ENCODE results near the gene RPRD1B. TPM values are rescaled to one million over a fixed set of nuclear protein-coding genes. Genes with fewer than 3 reads are reported as not detected.
A peak's percentile ranks its signal among the peaks of the same experiment; 100 is the strongest.

Gene RPRD1B
- total RNA-seq, 4 donors from 2014 or later: 44.5 to 55.4 (median 52.4) TPM

- peak in 1 of 3 donors; percentile 82 for DNase-seq
- no peaks in the 10 kb centered on the region for H3K27me3 ChIP-seq
- H3K27ac ChIP-seq: peak overlapping the region; percentile 14 to 86 (median 66)
- H3K4me1 ChIP-seq: peaks cover 0 to 33% (median 3%) of the 10 kb centered on the region in 4 donors
- no peaks in the 10 kb centered on the region for H3K9me3 ChIP-seq
- TF ChIP-seq CTCF (IDR thresholded peaks at IDR 0.05): no peak
- no peak for TF ChIP-seq POLR2A (IDR thresholded peaks at IDR 0.05)
- no peak overlapping the region for H3K4me3 ChIP-seq
- no peaks in the 10 kb centered on the region for H3K36me3 ChIP-seq
Measured at GRCh38 chr20:38109591-38110524, 76.3 kb downstream of the RPRD1B start.

GRCh38 chr20:38110525-38111178 lies 77.1 kb downstream of the RPRD1B start:
- Histone ChIP-seq H3K9me3 (no peaks in the 10 kb centered on the region), H3K4me1 (peaks cover 0 to 33% (median 3%) of the 10 kb centered on the region in 4 donors), H3K27me3 (no peaks in the 10 kb centered on the region), H3K4me3 (no peak overlapping the region), H3K27ac (peak overlapping the region; percentile 14 to 86 (median 66)), H3K36me3 (no peaks in the 10 kb centered on the region)
- TF ChIP-seq POLR2A (IDR thresholded peaks at IDR 0.05): no peak
- DNase-seq: peak in 2 of 3 donors; percentile 11 to 25

GRCh38 chr20:38111366-38112232 lies 78.1 kb downstream of the RPRD1B start:
- no peak overlapping the region for H3K4me3 ChIP-seq
- peak in 2 of 3 donors; percentile 13 to 37 for DNase-seq
- H3K9me3 ChIP-seq: no peaks in the 10 kb centered on the region
- no peak overlapping the region for H3K27ac ChIP-seq
- no peak for TF ChIP-seq POLR2A (IDR thresholded peaks at IDR 0.05)
- no peak for TF ChIP-seq CTCF (IDR thresholded peaks at IDR 0.05)
- H3K4me1 ChIP-seq: peaks cover 0 to 33% (median 3%) of the 10 kb centered on the region in 4 donors
- H3K27me3 ChIP-seq: no peaks in the 10 kb centered on the region
- H3K36me3 ChIP-seq: no peaks in the 10 kb centered on the region

GRCh38 chr20:38112261-38112929 lies 78.8 kb downstream of the RPRD1B start:
- peaks cover 0 to 33% (median 3%) of the 10 kb centered on the region in 4 donors for H3K4me1 ChIP-seq
- H3K4me3 ChIP-seq: no peak overlapping the region
- H3K36me3 ChIP-seq: no peaks in the 10 kb centered on the region
- no peak for TF ChIP-seq POLR2A (IDR thresholded peaks at IDR 0.05)
- no peak for TF ChIP-seq CTCF (IDR thresholded peaks at IDR 0.05)
- H3K9me3 ChIP-seq: no peaks in the 10 kb centered on the region
- no peak overlapping the region for H3K27ac ChIP-seq
- no peaks in the 10 kb centered on the region for H3K27me3 ChIP-seq
- peak in 1 of 3 donors; percentile 41 for DNase-seq

- DNase-seq: peak in 2 of 3 donors; percentile 9 to 28
Measured at GRCh38 chr20:38112930-38113294, 79.4 kb downstream of the RPRD1B start.

More at GRCh38 chr20:38112930-38113294, 79.4 kb downstream of the RPRD1B start:
- Histone ChIP-seq H3K27ac (no peak overlapping the region), H3K4me3 (no peak overlapping the region), H3K36me3 (no peaks in the 10 kb centered on the region), H3K27me3 (no peaks in the 10 kb centered on the region), H3K9me3 (no peaks in the 10 kb centered on the region), H3K4me1 (peaks cover 0 to 32% (median 3%) of the 10 kb centered on the region in 4 donors)
- no peak for TF ChIP-seq CTCF (IDR thresholded peaks at IDR 0.05)
- TF ChIP-seq POLR2A (IDR thresholded peaks at IDR 0.05): no peak

Measured in Peyer's patch (tissue), 4 donors.